Measurements from ENCODE around the gene EP400. TPM values are rescaled to one million over a fixed set of nuclear protein-coding genes. Genes with fewer than 3 reads are reported as not detected.

EP400 gene
- total RNA-seq, 1 donor from 2014 or later, result 11.9 TPM

GRCh38 chr12:132108211-132108832 lies 158.6 kb downstream of the EP400 start:
- H3K4me3 ChIP-seq (ENCODE audit: low read depth, low read length), result no peak overlapping the region
- no peak for DNase-seq (ENCODE audit: low read depth)
- no peak for TF ChIP-seq CTCF (conservative IDR thresholded peaks at IDR 0.05; ENCODE audit: low read depth, low read length)

GRCh38 chr12:132109741-132110140 lies 160.0 kb downstream of the EP400 start:
- DNase-seq (ENCODE audit: low read depth), result no peak
- no peak for TF ChIP-seq CTCF (conservative IDR thresholded peaks at IDR 0.05; ENCODE audit: low read depth, low read length)
- no peak overlapping the region for H3K4me3 ChIP-seq (ENCODE audit: low read depth, low read length)

GRCh38 chr12:132110677-132111076 lies 160.9 kb downstream of the EP400 start:
- TF ChIP-seq CTCF (conservative IDR thresholded peaks at IDR 0.05; ENCODE audit: low read depth, low read length), result no peak
- DNase-seq (ENCODE audit: low read depth), result no peak

GRCh38 chr12:132111654-132112304 lies 162.0 kb downstream of the EP400 start:
- DNase-seq (ENCODE audit: low read depth), result no peak
- no peak overlapping the region for H3K4me3 ChIP-seq (ENCODE audit: low read depth, low read length)
- TF ChIP-seq CTCF (conservative IDR thresholded peaks at IDR 0.05; ENCODE audit: low read depth, low read length), result no peak

More at GRCh38 chr12:132110677-132111076, 160.9 kb downstream of the EP400 start:
- H3K4me3 ChIP-seq (ENCODE audit: low read depth, low read length), result no peak overlapping the region

GRCh38 chr12:132114667-132115066 lies 164.9 kb downstream of the EP400 start:
- DNase-seq (ENCODE audit: low read depth), result no peak
- no peak for TF ChIP-seq CTCF (conservative IDR thresholded peaks at IDR 0.05; ENCODE audit: low read depth, low read length)
- no peak overlapping the region for H3K4me3 ChIP-seq (ENCODE audit: low read depth, low read length)

GRCh38 chr12:132115500-132115899 lies 165.8 kb downstream of the EP400 start:
- no peak for TF ChIP-seq CTCF (conservative IDR thresholded peaks at IDR 0.05; ENCODE audit: low read depth, low read length)
- no peak overlapping the region for H3K4me3 ChIP-seq (ENCODE audit: low read depth, low read length)
- DNase-seq (ENCODE audit: low read depth), result no peak
